Kidney (tissue), 14 donors: Measurements from ENCODE around the gene POLR3GL. TPM values are rescaled to one million over a fixed set of nuclear protein-coding genes. Genes with fewer than 3 reads are reported as not detected.

Experiments
- DNase-seq, 5 donors: peaks; one replicate each; pipeline ENCODE4 v3.0.0-alpha.2; 2013 to 2020
- FAIRE-seq: peaks from 2 replicates; lab custom pipeline; 2012; peaks lifted over from hg19 to GRCh38; lab: Jason Lieb, UNC
- H3K27ac ChIP-seq, 2 donors: one replicate each; pipeline ENCODE4 v1.7.0; 2013; ENCODE audit warnings: low read depth in 2 of 2, low read length in 2 of 2, inconsistent platforms in 1 of 2
- H3K27me3 ChIP-seq: one replicate; pipeline ENCODE4 v1.7.1; 2013; ENCODE audit warnings: low read length, inconsistent platforms; ENCODE audit not compliant: control insufficient read depth, insufficient read depth
- H3K36me3 ChIP-seq, 3 donors: one replicate each; pipeline versions ENCODE4 v1.7.0 to v1.7.1; 2013; ENCODE audit warnings: low read length in 3 of 3, control low read depth in 1 of 3, inconsistent platforms in 1 of 3; ENCODE audit not compliant: insufficient read depth in 3 of 3, control insufficient read depth in 2 of 3
- H3K4me1 ChIP-seq, 3 donors: one replicate each; pipeline versions ENCODE4 v1.7.0 to v1.7.1; 2013; ENCODE audit warnings: low read length in 3 of 3, inconsistent platforms in 1 of 3, low read depth in 1 of 3; ENCODE audit not compliant: control insufficient read depth in 2 of 3, insufficient read depth in 2 of 3
- H3K4me3 ChIP-seq, 3 donors: one replicate each; pipeline versions ENCODE4 v1.7.0 to v1.8.1; 2013; ENCODE audit warnings: low read length in 3 of 3, control low read depth in 1 of 3, inconsistent platforms in 1 of 3
- H3K9ac ChIP-seq, 3 donors: one replicate each; pipeline versions ENCODE4 v1.7.0 to v1.7.1; 2013; ENCODE audit warnings: low read length in 3 of 3, control low read depth in 1 of 3, inconsistent platforms in 1 of 3
- H3K9me3 ChIP-seq, 3 donors: one replicate each; pipeline versions ENCODE4 v1.7.0 to v1.7.1; 2013; ENCODE audit warnings: low read length in 3 of 3, control low read depth in 1 of 3, inconsistent platforms in 1 of 3; ENCODE audit not compliant: control insufficient read depth in 2 of 3, insufficient read depth in 1 of 3
- intact Hi-C: fragments of 100-400 bp; cut with DNase I; formaldehyde crosslinking; loops from one replicate; pipeline ENCODE4 v1.11.1; 2022
- polyA plus RNA-seq: library from polyadenylated mRNA; stranded (reverse); fragments of 350-450 nt; fragmentation: Illumina TruSeq; extraction: RNeasy Lipid Tissue Mini Kit (QIAGEN cat#74804); gene quantifications from one replicate; pipeline ENCODE4 v1.2.3, GENCODE V29; 2014; ENCODE audit warnings: low read depth, low replicate concordance; ENCODE audit not compliant: insufficient read depth
- total RNA-seq: library from RNA; stranded (reverse); fragmentation: NEBNext Ultra II Directional; extraction: Animal tissue kit (Norgen Biotek cat#: 25700); gene quantifications from one replicate; pipeline ENCODE4 v1.2.1, GENCODE V29; 2021
- TF ChIP-seq, protein P1 (sequence below): IDR thresholded peaks from 3 replicates; pipeline ENCODE4 v1.5.1; 2012; ENCODE audit warnings: mild to moderate bottlenecking, moderate library complexity, borderline replicate concordance; ENCODE audit not compliant: insufficient read depth; ENCODE audit errors: extremely low read depth
- donor health status: control.
- donor health status: control.
- donor health status: control.
- donor health status: control.
- donor health status: control.
- donor health status: DM: yes; HTN: yes; CAD: no.
- donor health status: Normal renal cell carcinoma (clear cell type).

POLR3GL gene
- total and polyA plus RNA-seq, 2 donors from 2014 or later: 19.0 to 45.6 TPM

DNA sequence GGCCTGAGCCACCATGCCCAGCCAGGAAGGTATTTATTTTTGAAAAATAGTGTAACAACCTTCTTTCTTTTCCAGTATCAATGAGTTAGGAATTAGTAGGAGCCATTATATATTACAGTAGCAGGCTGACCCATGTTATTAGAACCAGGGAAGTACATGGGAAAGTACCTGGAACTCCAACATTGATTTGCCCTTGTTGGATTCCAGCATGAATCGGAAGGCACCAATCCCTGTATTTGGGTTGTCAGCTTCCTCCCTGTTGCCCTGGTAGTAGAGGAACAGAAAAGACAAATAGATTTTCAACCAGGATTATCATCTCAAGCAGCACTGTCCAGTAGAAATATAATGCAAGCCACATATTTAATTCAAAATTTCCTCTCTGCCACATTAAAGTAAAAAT is 27.1 kb upstream of the POLR3GL start:
- no peaks in the 10 kb centered on the region for H3K27me3 ChIP-seq
- no peak overlapping the region for H3K9ac ChIP-seq
- peaks cover 0 to 6% (median 5%) of the 10 kb centered on the region in 3 donors for H3K36me3 ChIP-seq
- intact Hi-C loops: no loop called here
- DNase-seq (no peak), FAIRE-seq (no peak)
- no peaks in the 10 kb centered on the region for H3K4me1 ChIP-seq
- no peaks in the 10 kb centered on the region for H3K9me3 ChIP-seq
- H3K27ac ChIP-seq: no peak overlapping the region
- H3K4me3 ChIP-seq: no peak overlapping the region
- TF ChIP-seq, protein P1, sequence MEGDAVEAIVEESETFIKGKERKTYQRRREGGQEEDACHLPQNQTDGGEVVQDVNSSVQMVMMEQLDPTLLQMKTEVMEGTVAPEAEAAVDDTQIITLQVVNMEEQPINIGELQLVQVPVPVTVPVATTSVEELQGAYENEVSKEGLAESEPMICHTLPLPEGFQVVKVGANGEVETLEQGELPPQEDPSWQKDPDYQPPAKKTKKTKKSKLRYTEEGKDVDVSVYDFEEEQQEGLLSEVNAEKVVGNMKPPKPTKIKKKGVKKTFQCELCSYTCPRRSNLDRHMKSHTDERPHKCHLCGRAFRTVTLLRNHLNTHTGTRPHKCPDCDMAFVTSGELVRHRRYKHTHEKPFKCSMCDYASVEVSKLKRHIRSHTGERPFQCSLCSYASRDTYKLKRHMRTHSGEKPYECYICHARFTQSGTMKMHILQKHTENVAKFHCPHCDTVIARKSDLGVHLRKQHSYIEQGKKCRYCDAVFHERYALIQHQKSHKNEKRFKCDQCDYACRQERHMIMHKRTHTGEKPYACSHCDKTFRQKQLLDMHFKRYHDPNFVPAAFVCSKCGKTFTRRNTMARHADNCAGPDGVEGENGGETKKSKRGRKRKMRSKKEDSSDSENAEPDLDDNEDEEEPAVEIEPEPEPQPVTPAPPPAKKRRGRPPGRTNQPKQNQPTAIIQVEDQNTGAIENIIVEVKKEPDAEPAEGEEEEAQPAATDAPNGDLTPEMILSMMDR: no peak

DNA sequence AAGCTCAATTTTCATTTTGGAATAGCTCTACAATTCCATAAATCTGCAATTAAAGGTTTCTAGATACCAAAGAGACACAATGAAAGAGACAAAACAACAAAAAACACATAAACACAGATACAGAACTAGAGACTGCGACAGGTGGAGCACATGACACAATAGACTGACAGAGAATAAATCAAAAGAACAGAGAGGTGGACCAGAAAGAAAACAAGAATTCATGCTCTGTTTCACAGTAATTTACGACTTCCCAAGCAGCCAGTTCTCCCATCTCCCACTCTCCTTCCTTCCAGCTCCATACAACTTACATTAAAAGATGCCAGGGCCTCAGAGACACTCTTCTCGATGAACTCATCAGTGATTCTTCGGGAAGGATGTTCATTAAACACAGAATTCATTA is 22.1 kb upstream of the POLR3GL start:
- FAIRE-seq: no peak
- TF ChIP-seq, protein P1: no peak
- DNase-seq: peak in 1 of 5 donors; percentile 16
- intact Hi-C loops: no loop called here
- Histone ChIP-seq H3K27ac (no peak overlapping the region), H3K9ac (no peak overlapping the region), H3K36me3 (peaks cover 0 to 3% (median 0%) of the 10 kb centered on the region in 3 donors), H3K4me3 (no peak overlapping the region), H3K4me1 (no peaks in the 10 kb centered on the region), H3K9me3 (no peaks in the 10 kb centered on the region), H3K27me3 (no peaks in the 10 kb centered on the region)

DNA sequence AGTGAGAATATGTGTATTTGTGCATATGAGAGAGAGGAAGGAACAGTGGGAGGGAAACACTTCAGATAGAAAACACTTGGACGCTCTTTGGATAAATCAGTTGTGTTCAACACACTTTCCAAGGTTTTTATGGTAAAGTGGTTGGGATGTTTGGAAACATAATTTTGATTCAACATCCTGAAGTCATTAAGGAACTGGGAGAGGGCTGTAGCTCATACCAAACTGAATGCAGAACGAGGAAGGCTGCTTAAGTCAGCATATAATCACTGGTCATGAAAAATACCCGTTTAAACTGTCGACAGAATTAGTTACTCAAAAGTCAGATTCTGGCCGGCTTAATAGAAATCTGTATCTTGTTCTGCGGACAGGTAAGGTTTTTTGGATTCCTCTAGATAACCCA is 21.6 kb upstream of the POLR3GL start:
- TF ChIP-seq, protein P1: no peak
- no peak overlapping the region for H3K4me3 ChIP-seq
- no peak for FAIRE-seq
- peaks cover 0 to 3% (median 0%) of the 10 kb centered on the region in 3 donors for H3K36me3 ChIP-seq
- no peaks in the 10 kb centered on the region for H3K9me3 ChIP-seq
- no peak for DNase-seq
- no peaks in the 10 kb centered on the region for H3K27me3 ChIP-seq
- no peak overlapping the region for H3K27ac ChIP-seq
- no peak overlapping the region for H3K9ac ChIP-seq
- H3K4me1 ChIP-seq: no peaks in the 10 kb centered on the region
- intact Hi-C loops: no loop called here

DNA sequence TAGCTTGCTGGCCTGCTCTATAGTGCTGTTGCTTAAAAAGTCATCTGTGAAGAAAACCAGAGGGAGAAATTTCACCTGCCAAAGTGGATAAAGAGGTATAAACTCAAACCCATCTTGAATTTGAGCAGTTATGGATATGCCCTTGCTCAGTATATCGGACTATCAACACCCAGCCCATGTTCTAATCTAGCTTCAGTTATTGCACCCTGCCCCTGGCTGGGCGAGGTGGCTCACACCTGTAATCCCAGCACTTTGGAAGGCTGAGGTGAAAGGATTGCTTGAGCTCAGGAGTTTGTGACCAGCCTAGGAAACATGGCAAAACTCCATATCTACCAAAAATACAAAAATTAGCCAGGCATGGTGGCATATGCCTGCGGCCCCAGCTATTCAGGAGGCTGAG is 20.0 kb upstream of the POLR3GL start:
- DNase-seq (no peak), FAIRE-seq (no peak)
- Histone ChIP-seq H3K27ac (no peak overlapping the region), H3K9ac (no peak overlapping the region), H3K4me1 (no peaks in the 10 kb centered on the region), H3K9me3 (no peaks in the 10 kb centered on the region), H3K4me3 (no peak overlapping the region), H3K27me3 (no peaks in the 10 kb centered on the region), H3K36me3 (peaks cover 0 to 3% (median 0%) of the 10 kb centered on the region in 3 donors)
- intact Hi-C loops: no loop called here
- TF ChIP-seq, protein P1: no peak
